ENCODE results near the gene COL27A1.

- TF ChIP-seq CTCF (IDR thresholded peaks at IDR 0.05) (no peak), POLR2AphosphoS5 (IDR thresholded peaks at IDR 0.05) (no peak)
Measured at GRCh38 chr9:114124138-114124537, 31.2 kb upstream of the COL27A1 start.

All from prostate gland (tissue), 2 donors.